ENCODE measurements around the gene C3. TPM values are rescaled to one million over a fixed set of nuclear protein-coding genes. Genes with fewer than 3 reads are reported as not detected.
"Not testable (repeated sequence)": the region's sequence is repeated elsewhere in the genome, so short reads cannot be mapped to it uniquely, and the experiment has no call there.

Gene C3
- total and polyA plus RNA-seq, 2 experiments from 2014 or later: 5.1 to 17.7 TPM

GRCh38 chr19:6710273-6711077 lies 10.0 kb downstream of the C3 start:
- no peaks in the 10 kb centered on the region for H3K36me3 ChIP-seq (ENCODE audit: insufficient read depth)
- DNase-seq (ENCODE audit: low spot score) (peak; percentile 72), ATAC-seq (peak; percentile 85)
- H3K36me3 Mint-ChIP-seq (ENCODE audit: low read depth): peaks cover 36% of the 10 kb centered on the region
- H3K79me2 ChIP-seq (replicated peaks; ENCODE audit: insufficient read depth): no peaks in the 10 kb centered on the region
- H3K4me1 ChIP-seq (ENCODE audit: insufficient read depth): 0 out of 2 replicates have a peak, but pooled peaks cover 2% of the 10 kb centered on the region
- H3F3A ChIP-seq (replicated peaks; ENCODE audit: low read depth): no peaks in the 10 kb centered on the region
- H3K4me3 Mint-ChIP-seq: no peak overlapping the region
- no peaks in the 10 kb centered on the region for H3K4me1 Mint-ChIP-seq
- peaks cover 85% of the 10 kb centered on the region for H3K9me3 Mint-ChIP-seq
- no peak overlapping the region for H3K27ac ChIP-seq (ENCODE audit: low read depth)
- H3K9me2 ChIP-seq (ENCODE audit: insufficient read depth): no peaks in the 10 kb centered on the region
- H3K27me3 ChIP-seq (ENCODE audit: insufficient read depth): peaks cover 21% of the 10 kb centered on the region
- H3K4me3 ChIP-seq: peak overlapping the region; percentile 52
- peak overlapping the region; percentile 76 for H3K4me2 ChIP-seq
- peak; percentile 46 to 69 for TF ChIP-seq CTCF (conservative IDR thresholded peaks at IDR 0.05; ENCODE audit: low read depth in 2 of 2)
- TF ChIP-seq STAT1 (IDR thresholded peaks at IDR 0.05; ENCODE audit: unreplicated experiment): no peak
- H2AFZ ChIP-seq: peak overlapping the region; percentile 90
- H3K27ac Mint-ChIP-seq: no peak overlapping the region
- H3K27me3 Mint-ChIP-seq (ENCODE audit: insufficient read depth, low read depth, poor library complexity): peaks cover 12% of the 10 kb centered on the region
- H4K20me1 ChIP-seq (replicated peaks; ENCODE audit: insufficient read depth): no peaks in the 10 kb centered on the region

DNA sequence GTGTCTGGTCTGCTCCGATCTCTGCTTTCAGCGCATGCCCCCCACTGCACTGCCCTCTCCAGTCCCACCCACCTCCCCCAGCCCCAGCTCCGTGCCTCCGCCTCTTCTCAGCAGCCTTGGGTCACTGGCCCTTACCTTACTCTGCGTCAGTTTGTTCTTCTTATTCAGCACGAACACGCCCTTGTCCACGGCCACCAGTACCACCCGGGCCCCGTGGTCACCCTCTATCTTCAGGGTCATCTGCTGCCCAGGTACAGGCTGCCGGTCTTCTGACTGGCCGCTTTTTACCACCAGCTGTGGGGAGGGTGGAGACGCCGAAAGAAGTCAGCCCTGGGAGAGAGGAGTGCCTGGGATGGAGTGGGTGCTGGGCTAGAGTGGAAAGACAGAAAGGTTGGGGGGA lies 10.9 kb downstream of the C3 start:
- no peak overlapping the region; the same call in 1 of the 2 replicates for H2AFZ ChIP-seq
- H3K4me2 ChIP-seq: no peak overlapping the region
- Mint-ChIP-seq H3K27me3 (ENCODE audit: insufficient read depth, low read depth, poor library complexity) (peaks cover 12% of the 10 kb centered on the region), H3K36me3 (ENCODE audit: low read depth) (peaks cover 36% of the 10 kb centered on the region), H3K9me3 (peaks cover 87% of the 10 kb centered on the region), H3K4me1 (no peaks in the 10 kb centered on the region), H3K27ac (no peak overlapping the region), H3K4me3 (no peak overlapping the region)
- H3K9me2 ChIP-seq (ENCODE audit: insufficient read depth): no peaks in the 10 kb centered on the region
- H3K4me1 ChIP-seq (ENCODE audit: insufficient read depth): 0 out of 2 replicates have a peak, but pooled peaks cover 2% of the 10 kb centered on the region
- H3K79me2 ChIP-seq (replicated peaks; ENCODE audit: insufficient read depth): no peaks in the 10 kb centered on the region
- no peaks in the 10 kb centered on the region for H4K20me1 ChIP-seq (replicated peaks; ENCODE audit: insufficient read depth)
- no peaks in the 10 kb centered on the region for H3F3A ChIP-seq (replicated peaks; ENCODE audit: low read depth)
- no peak for ATAC-seq
- H3K4me3 ChIP-seq: no peak overlapping the region
- TF ChIP-seq ZNF114 (CRISPR knock-in tag; IDR thresholded peaks at IDR 0.05): no peak
- TF ChIP-seq JUNB (IDR thresholded peaks at IDR 0.05; ENCODE audit: unreplicated experiment): no peak
- TF ChIP-seq CTCF (conservative IDR thresholded peaks at IDR 0.05; ENCODE audit: low read depth in 2 of 2): no peak
- no peak for TF ChIP-seq NANOG (IDR thresholded peaks at IDR 0.05; ENCODE audit: borderline replicate concordance)
- TF ChIP-seq CREB1 (CRISPR knock-in tag; IDR thresholded peaks at IDR 0.05; ENCODE audit: low read depth): no peak
- TF ChIP-seq, protein P1, sequence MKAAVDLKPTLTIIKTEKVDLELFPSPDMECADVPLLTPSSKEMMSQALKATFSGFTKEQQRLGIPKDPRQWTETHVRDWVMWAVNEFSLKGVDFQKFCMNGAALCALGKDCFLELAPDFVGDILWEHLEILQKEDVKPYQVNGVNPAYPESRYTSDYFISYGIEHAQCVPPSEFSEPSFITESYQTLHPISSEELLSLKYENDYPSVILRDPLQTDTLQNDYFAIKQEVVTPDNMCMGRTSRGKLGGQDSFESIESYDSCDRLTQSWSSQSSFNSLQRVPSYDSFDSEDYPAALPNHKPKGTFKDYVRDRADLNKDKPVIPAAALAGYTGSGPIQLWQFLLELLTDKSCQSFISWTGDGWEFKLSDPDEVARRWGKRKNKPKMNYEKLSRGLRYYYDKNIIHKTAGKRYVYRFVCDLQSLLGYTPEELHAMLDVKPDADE (IDR thresholded peaks at IDR 0.05): no peak
- no peak for TF ChIP-seq POLR2AphosphoS5 (IDR thresholded peaks at IDR 0.05; ENCODE audit: low read depth)
- TF ChIP-seq STAT1 (IDR thresholded peaks at IDR 0.05; ENCODE audit: unreplicated experiment): no peak
- TF ChIP-seq EZH2phosphoT487 (IDR thresholded peaks at IDR 0.05; ENCODE audit: unreplicated experiment): no peak
- no peak for TF ChIP-seq ZNF331 (CRISPR knock-in tag; IDR thresholded peaks at IDR 0.05; ENCODE audit: low read depth)
- no peak for TF ChIP-seq EZH2 (IDR thresholded peaks at IDR 0.05; ENCODE audit: low read depth, unreplicated experiment)
- no peaks in the 10 kb centered on the region for H3K36me3 ChIP-seq (ENCODE audit: insufficient read depth)
- DNase-seq (ENCODE audit: low spot score): no peak
- peaks cover 21% of the 10 kb centered on the region for H3K27me3 ChIP-seq (ENCODE audit: insufficient read depth)
- H3K27ac ChIP-seq (ENCODE audit: low read depth): no peak overlapping the region

GRCh38 chr19:6708913-6709312 lies 11.5 kb downstream of the C3 start:
- not testable (repeated sequence) for H3K27ac ChIP-seq (ENCODE audit: low read depth); H3K4me1 ChIP-seq (ENCODE audit: insufficient read depth); H3K36me3 ChIP-seq (ENCODE audit: insufficient read depth); H3K4me3 Mint-ChIP-seq; H3K27ac Mint-ChIP-seq; H3K4me3 ChIP-seq; H4K20me1 ChIP-seq (replicated peaks; ENCODE audit: insufficient read depth); H3K4me2 ChIP-seq; DNase-seq (ENCODE audit: low spot score); H3K9me2 ChIP-seq (ENCODE audit: insufficient read depth); H3K4me1 Mint-ChIP-seq; H3F3A ChIP-seq (replicated peaks; ENCODE audit: low read depth); H3K79me2 ChIP-seq (replicated peaks; ENCODE audit: insufficient read depth); ATAC-seq; H2AFZ ChIP-seq
- peaks cover 21% of the 10 kb centered on the region for H3K27me3 ChIP-seq (ENCODE audit: insufficient read depth)
- Mint-ChIP-seq H3K36me3 (ENCODE audit: low read depth) (peaks cover 36% of the 10 kb centered on the region), H3K9me3 (peaks cover 87% of the 10 kb centered on the region), H3K27me3 (ENCODE audit: insufficient read depth, low read depth, poor library complexity) (peaks cover 10% of the 10 kb centered on the region)

Data from GM23338 (cell line).